ENCODE data around the gene AGBL3. TPM values are rescaled to one million over a fixed set of nuclear protein-coding genes. Genes with fewer than 3 reads are reported as not detected.

The AGBL3 gene
- total and polyA plus RNA-seq, 9 of the 15 experiments (the other 6 are each of a cell fraction or from before 2014, with no cell fraction given) = 0.54 to 2.9 (median 1.7) TPM

DNA sequence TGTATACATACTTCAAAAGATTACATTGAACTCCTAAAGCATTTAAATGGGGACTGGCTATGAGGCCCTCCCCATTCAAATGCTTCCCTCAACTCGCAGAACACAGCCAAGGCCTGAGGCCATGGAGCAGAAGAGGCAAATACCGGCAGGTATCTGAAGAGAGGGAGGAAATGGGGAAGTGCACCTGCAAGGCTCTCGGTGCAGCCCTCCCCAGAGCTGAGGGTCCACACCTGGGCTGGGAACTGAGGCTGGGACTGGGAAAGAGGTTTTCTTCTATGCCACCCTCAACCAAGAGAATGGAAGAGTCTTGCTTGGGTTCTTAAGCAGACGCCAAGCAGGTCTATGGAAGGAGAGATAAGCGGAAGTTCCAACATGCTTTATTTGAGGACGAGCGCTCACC is 197.2 kb downstream of the AGBL3 start:
- intact Hi-C loops (cut with micrococcal nuclease) (no loop called here), in situ Hi-C loops (cut with MboI) (no loop called here)
- Histone ChIP-seq H3K27ac (ENCODE audit: extremely low read depth, low read depth, low read length) (no peak overlapping the region), H3K4me2 (ENCODE audit: insufficient read depth, low read length) (no peak overlapping the region), H4K20me1 (replicated peaks; ENCODE audit: control insufficient read depth, insufficient read depth, low read length) (no peaks in the 10 kb centered on the region), H3K9ac (ENCODE audit: insufficient read depth in 1 of 2, low read depth in 2 of 2, low read length in 2 of 2) (no peak overlapping the region), H3K36me3 (ENCODE audit: control insufficient read depth, insufficient read depth, low read length) (peaks cover 12% of the 10 kb centered on the region; the same call in 2 of the 3 replicates), H3K79me2 (ENCODE audit: control insufficient read depth, insufficient read depth, low read length) (no peaks in the 10 kb centered on the region), H3K9me1 (ENCODE audit: control insufficient read depth, insufficient read depth, low read length) (no peaks in the 10 kb centered on the region), H3K4me3 (no peak overlapping the region), H3K9me3 (replicated peaks; ENCODE audit: control insufficient read depth, insufficient read depth, low read depth, low read length) (peaks cover 20% of the 10 kb centered on the region), H2AFZ (ENCODE audit: low read depth, low read length) (no peak overlapping the region), H3K27me3 (ENCODE audit: control insufficient read depth in 2 of 2, insufficient read depth in 2 of 2, low read length in 2 of 2) (no peaks in the 10 kb centered on the region), H3K4me1 (replicated peaks in 1 of 2; ENCODE audit: control insufficient read depth in 2 of 2, insufficient read depth in 2 of 2, low read length in 2 of 2) (peaks cover 6 to 10% of the 10 kb centered on the region in 2 experiments; a peak in 4 of 5 replicates)
- TF ChIP-seq ZNF436 (CRISPR knock-in tag; IDR thresholded peaks at IDR 0.05) = no peak
- TF ChIP-seq SPI1 (IDR thresholded peaks at IDR 0.05; ENCODE audit: borderline replicate concordance, low read depth, low read length) = peak; percentile 76; the same call in 1 of the 2 replicates
- no peak for ATAC-seq
- no TSS peak for BruUV-seq (replicated peaks)
- no peak for FAIRE-seq
- CTCF ChIA-PET (ENCODE audit: low intra/inter-chr PET ratio) = no interaction called here
- POLR2A ChIA-PET = interaction anchor here (0.7 kb wide), 2 partner anchors 182 to 1667 kb away, joined by 3 read pairs; no protein-coding TSS in a partner anchor
- WGBS (ENCODE audit: insufficient coverage, low coverage, missing lambda C conversion rate) = 71% methylated on average over 7 of the region's 7 CpGs
- DNase-seq (ENCODE audit: extremely low read depth in 1 of 4, low spot score in 3 of 4) = no peak

DNA sequence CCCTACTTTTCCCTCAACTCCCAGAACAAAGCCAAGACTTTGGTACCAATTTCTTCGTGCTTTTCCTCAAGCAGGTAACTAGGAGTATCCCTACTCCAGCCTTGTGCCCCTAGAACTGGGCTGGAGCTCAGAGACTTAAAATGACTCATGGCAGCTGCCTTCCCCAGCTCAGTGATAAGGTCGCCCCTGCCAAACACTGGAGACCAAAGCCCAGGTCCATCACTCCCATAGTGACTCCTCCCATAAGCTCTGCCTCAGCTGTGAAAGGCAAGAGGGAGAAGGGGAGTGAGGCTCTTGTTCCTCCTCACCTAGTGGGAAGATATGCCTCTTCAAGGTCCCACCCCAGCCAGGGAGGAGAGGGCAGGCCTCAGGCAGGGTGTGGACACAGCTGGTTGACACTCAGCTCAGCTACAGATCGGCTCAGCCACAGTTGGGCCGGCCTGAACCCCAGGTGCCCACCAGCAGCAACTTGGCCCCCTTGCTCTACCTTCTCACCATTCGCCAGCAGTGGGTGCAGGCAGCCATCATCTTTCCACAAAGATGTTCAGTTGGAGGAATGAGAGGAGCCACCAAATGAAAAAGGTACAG is 198.0 kb downstream of the AGBL3 start:
- no peaks in the 10 kb centered on the region for H4K20me1 ChIP-seq (replicated peaks; ENCODE audit: control insufficient read depth, insufficient read depth, low read length)
- H3K79me2 ChIP-seq (ENCODE audit: control insufficient read depth, insufficient read depth, low read length) = no peaks in the 10 kb centered on the region
- H3K27ac ChIP-seq (ENCODE audit: extremely low read depth, low read depth, low read length) = no peak overlapping the region
- H3K4me2 ChIP-seq (ENCODE audit: insufficient read depth, low read length) = no peak overlapping the region
- H3K36me3 ChIP-seq (ENCODE audit: control insufficient read depth, insufficient read depth, low read length) = peaks cover 19% of the 10 kb centered on the region; the same call in 2 of the 3 replicates
- no TSS peak for BruUV-seq (replicated peaks)
- no peak overlapping the region for H3K4me3 ChIP-seq
- DNase-seq (ENCODE audit: extremely low read depth in 1 of 4, low spot score in 3 of 4) = peak; percentile 47 to 66 (median 57)
- H2AFZ ChIP-seq (ENCODE audit: low read depth, low read length) = no peak overlapping the region
- intact Hi-C loops (cut with micrococcal nuclease) = no loop called here
- no peak overlapping the region for H3K9ac ChIP-seq (ENCODE audit: insufficient read depth in 1 of 2, low read depth in 2 of 2, low read length in 2 of 2)
- peak; percentile 78 for ATAC-seq
- peaks cover 6 to 10% of the 10 kb centered on the region in 2 experiments; a peak in 4 of 5 replicates for H3K4me1 ChIP-seq (replicated peaks in 1 of 2; ENCODE audit: control insufficient read depth in 2 of 2, insufficient read depth in 2 of 2, low read length in 2 of 2)
- no peaks in the 10 kb centered on the region for H3K9me1 ChIP-seq (ENCODE audit: control insufficient read depth, insufficient read depth, low read length)
- POLR2A ChIA-PET = interaction anchor here (0.6 to 1.4 kb wide), 2 partner anchors 9 to 40 kb away, joined by 3 to 4 read pairs; no protein-coding TSS in a partner anchor
- H3K9me3 ChIP-seq (replicated peaks; ENCODE audit: control insufficient read depth, insufficient read depth, low read depth, low read length) = peaks cover 20% of the 10 kb centered on the region
- CTCF ChIA-PET (ENCODE audit: low intra/inter-chr PET ratio) = no interaction called here
- H3K27me3 ChIP-seq (ENCODE audit: control insufficient read depth in 2 of 2, insufficient read depth in 2 of 2, low read length in 2 of 2) = no peaks in the 10 kb centered on the region
- 25% methylated on average over 5 of the region's 5 CpGs for WGBS (ENCODE audit: insufficient coverage, low coverage, missing lambda C conversion rate)
- in situ Hi-C loops (cut with MboI) = no loop called here
- FAIRE-seq = peak; percentile 51
- TF ChIP-seq MYBL2 (IDR thresholded peaks at IDR 0.05; ENCODE audit: low read depth) (no peak), MYBL2 (CRISPR knock-in tag; IDR thresholded peaks at IDR 0.05; ENCODE audit: borderline replicate concordance) (no peak), ZFP30 (CRISPR knock-in tag; IDR thresholded peaks at IDR 0.05; ENCODE audit: borderline replicate concordance) (no peak), ZNF507 (tag; conservative IDR thresholded peaks at IDR 0.05) (no peak), PYGO2 (tag; IDR thresholded peaks at IDR 0.05) (no peak), TFAP4 (CRISPR knock-in tag; IDR thresholded peaks at IDR 0.05; ENCODE audit: borderline replicate concordance) (peak; percentile 75), KLF13 (tag; IDR thresholded peaks at IDR 0.05; ENCODE audit: borderline replicate concordance, low read depth) (no peak), XRCC4 (IDR thresholded peaks at IDR 0.05; ENCODE audit: extremely low read depth, insufficient read depth, insufficient read length) (no peak), ASH1L (IDR thresholded peaks at IDR 0.05; ENCODE audit: borderline replicate concordance, low read depth, partially characterized antibody) (no peak)
